ENCODE results near the gene EFHD2.
"Not testable (repeated sequence)": the region's sequence is repeated elsewhere in the genome, so short reads cannot be mapped to it uniquely, and the experiment has no call there.

Gene EFHD2

DNA sequence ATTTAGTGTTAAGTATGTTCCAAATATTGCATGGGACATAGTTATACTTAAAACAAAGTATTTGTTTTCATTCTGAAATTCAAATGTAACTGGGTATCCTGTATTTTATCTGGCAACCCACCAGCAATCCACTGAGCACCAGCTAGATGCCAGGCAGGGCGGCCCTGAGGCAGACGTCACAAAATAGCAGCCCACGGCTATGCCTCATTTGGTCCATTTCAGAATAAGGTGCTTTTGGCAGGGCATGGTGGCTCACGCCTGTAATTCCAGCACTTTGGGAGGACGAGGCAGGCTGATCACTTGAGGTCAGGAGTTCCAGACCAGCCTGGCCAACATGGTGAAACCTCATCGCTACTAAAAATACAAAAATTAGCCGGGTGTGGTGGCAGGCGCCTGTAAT is 19.9 kb upstream of the EFHD2 start:
- FAIRE-seq = not testable (repeated sequence)

DNA sequence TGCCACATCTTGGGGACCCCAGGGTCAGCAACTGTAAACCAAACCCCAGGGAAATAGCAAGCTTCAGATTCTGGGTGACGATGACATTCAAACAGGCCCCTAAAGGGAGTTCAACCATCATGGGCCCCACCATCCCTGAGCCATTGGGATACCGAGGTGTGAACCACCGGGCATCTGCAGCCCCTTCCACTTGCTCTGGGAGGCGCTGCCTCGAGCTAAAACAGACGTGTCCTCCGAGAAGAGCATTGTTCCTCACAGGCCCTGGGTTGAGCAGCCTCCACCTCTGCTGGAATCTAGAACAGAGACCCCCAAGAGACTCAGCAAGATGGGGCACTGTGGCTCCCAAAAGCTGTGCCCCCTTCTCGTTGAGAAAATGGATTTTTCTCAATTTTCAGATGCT is 19.0 kb upstream of the EFHD2 start:
- no peak for FAIRE-seq

DNA sequence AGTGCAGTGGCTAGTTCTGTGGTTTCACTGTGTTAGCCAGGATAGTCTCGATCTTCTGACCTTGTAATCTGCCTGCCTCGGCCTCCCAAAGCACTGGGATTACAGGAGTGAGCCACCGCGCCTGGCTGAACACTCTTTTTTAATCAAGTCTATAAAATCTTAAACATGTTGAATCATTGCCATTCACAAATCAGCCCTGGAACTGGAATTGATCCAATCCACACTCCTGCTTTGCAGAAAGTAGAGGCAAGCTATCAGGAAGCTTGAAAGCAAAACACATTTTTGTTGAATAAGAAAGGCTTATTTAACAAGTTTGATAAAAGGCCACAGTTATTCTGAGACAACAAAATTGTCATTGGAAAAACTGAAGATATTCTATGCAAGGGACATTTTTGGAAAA is 18.3 kb upstream of the EFHD2 start:
- no peak for FAIRE-seq

DNA sequence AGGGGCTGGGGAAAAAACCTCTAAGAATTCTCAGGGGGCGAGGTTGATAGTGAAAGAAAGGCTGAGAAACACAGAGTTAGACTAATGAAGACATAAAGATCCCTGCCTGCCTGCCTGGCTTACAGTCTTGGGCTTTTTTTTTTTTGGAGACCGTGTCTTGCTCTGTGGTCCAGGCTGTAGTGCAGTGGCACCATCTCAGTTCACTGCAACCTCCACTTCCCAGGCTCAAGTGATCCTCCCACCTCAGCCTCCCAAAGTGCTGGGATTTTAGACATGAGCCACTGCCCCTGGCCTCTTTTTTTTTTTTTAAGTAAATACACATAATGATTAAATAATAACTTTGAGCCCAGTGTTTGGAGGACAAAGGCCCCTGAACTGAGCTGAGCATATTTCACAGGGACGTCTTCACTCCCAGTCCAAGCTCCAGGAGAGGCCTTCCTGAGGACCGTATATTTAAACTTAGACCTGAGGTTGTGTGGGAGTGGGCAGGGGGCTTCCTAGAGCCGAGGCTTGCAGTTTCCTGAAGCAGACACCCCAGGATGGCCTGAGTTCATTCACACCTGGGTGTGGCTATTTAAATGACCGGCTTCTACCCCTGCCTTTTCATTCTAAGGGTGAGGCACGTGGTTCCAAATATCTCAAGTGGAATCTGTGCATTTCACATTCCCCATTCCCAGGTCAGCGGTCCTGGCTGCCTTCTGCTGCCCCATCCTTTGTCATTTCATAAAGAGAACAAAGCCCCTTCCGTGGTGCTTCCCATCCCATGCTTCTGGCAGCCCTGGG is 16.0 kb upstream of the EFHD2 start:
- no peak for FAIRE-seq

DNA sequence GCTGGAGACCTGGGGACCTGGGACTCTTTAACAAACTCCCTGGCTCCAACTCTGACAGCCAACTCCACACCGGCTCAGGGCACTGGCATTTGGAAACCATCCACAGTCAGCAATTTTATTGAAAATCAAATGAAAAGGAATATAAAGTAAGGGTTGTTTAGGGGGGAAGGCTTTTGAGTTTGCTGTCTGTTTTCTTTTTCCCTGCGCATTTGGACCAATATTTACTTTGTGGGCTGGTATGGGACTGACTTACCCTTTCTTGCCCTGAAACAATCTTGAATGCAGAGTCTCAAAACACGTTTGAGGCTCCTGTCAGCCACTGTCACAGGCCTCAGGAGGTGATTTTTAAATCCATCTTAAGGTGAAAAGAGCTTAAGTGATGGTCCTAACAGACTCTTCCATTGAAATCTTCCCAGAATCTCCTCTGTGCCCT is 15.4 kb upstream of the EFHD2 start:
- FAIRE-seq = no peak

DNA sequence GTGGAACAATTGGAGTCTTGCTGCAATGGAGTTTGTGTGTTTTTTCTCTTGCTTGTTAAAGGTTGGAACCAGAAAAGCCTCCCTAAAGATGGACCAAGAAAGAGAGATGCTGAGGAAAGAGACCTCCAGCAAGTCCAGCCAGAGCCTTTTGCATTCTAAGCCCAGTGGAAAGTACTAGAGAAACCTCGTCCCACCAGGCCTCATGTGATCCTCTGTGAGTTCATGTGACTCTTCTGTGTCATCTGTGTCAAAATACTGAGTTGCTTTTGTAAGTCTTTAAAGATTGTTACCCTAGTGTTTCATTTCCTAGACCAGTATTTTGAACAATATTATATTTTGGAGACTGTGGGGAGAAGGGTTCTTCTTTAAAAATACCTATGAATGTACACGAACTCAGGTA is 12.5 kb upstream of the EFHD2 start:
- FAIRE-seq = no peak

DNA sequence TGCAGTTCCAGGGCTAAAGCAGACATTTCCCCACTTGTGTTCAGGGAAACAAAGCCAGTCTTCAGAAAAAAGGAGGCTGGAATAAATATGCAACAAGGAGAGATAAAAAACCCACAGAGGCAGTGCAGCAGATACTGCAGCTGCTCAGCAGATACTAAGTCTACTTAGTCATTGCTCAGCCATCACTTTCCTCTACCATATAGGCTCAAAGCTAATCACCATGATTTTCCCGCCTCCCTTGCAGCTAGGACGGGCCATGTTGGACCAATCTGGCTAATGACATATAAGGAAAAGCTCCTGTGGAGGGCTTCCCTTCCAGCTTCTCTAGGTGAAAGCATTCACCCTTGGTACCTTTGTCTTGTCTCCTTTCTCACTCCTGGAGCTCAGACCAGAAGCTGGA is 10.0 kb upstream of the EFHD2 start:
- no peak for FAIRE-seq

DNA sequence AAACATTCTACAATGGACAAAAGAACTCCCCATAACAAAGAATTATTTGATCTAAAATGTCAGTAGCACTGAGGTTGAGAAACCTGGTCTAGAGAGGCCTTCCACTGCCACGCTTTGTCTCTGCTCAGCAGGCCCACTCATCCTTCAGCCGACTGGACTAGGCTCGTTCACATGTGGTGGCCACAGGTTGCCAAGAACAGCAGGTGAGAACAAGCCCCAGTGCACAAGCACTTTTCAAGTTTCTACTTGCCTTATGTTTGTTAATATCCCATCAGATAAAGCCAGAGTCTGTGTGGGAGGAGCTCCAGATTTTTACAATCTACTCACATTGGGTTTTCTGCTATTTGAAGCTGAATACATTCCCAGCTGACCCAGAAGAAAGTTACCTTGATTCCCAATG is 9.1 kb upstream of the EFHD2 start:
- FAIRE-seq = no peak

DNA sequence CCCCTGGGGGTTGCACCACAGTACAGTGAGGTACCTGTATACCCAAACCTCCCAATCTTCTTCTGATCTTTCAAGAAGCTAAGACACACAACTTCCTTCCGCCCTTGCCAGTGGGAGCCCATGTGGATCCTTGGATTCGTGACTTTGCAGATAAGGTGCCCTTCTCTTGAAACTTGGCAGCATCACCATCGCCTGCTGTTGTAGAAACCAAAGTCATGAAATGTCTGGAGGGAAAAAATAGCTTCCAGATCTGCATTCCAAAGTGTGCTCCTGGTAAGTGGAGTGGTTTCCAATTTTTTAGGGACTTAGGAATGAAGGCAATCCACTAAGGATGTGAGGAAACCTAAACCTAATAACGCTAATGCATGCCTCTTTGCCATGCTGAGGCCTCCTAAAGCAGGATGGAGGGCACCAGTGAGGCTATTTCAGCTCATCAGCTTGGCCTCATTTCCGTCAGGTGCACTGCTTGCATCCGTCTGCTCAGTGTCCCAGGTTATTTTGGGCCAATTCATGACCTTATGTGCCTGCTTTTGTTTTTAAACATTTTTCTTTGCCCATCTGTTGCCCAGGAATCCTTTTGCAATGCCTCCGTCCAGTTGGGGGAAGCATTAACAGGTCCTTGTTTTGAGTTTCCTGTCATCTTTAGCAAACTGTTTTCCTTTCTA is 8.2 kb upstream of the EFHD2 start:
- FAIRE-seq = no peak

DNA sequence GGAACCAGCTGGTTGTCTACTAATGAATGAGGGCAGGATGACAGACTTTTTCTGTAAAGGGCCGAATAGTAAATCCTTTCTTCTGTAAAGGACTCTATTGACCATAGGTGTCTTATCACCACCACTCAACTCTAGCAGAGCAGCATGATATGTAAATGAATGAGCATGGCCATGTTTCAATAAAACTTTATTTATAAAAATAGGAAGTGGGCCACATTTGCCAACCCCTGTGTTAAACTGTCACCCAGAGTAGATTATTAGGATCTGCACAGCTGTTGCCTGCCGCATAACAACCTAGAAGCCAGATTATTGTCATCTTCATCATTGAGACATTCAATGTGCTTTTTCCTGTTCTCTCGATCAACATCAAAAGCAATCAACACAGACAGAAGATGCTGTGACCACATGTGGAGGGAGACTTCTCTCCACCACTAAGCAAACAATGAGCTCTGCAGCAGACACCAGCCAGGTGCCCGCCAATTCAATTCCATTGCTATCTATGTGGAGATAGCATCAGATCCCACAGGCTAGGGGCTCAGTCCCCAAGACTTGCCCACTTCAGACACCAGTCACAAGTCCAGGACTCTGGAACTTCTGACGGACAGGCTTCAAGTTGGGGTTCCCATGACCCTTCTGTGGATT is 6.8 kb upstream of the EFHD2 start:
- FAIRE-seq = no peak

DNA sequence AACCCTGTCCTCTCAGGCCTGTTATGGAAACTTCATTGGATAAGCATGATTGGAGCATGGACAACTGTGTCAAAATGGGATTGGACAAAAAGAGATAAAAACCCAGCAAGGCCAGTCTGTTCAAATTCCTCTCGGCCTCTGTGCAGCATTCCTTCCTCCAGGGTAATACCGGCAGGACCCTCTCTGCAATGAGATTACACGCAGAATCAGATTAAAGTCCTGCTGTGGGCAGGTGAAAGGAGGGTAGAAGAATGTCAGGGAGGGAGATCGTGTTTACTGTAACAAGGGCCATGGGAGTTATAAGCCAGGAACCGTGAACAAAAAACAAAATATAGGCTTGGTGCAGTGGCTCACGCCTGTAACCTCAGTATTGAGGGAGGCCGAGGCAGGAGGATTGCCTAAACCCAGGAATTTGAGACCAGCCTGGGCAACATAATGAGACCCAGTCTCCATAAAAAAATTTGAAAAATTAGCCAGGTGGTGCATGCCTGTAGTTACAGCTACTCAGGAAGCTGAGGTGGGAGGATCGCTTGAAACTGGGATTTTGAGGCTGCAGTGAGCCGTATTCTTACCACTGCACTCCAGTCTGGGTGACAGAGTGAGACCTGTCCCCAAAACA is 5.6 kb upstream of the EFHD2 start:
- FAIRE-seq = no peak

DNA sequence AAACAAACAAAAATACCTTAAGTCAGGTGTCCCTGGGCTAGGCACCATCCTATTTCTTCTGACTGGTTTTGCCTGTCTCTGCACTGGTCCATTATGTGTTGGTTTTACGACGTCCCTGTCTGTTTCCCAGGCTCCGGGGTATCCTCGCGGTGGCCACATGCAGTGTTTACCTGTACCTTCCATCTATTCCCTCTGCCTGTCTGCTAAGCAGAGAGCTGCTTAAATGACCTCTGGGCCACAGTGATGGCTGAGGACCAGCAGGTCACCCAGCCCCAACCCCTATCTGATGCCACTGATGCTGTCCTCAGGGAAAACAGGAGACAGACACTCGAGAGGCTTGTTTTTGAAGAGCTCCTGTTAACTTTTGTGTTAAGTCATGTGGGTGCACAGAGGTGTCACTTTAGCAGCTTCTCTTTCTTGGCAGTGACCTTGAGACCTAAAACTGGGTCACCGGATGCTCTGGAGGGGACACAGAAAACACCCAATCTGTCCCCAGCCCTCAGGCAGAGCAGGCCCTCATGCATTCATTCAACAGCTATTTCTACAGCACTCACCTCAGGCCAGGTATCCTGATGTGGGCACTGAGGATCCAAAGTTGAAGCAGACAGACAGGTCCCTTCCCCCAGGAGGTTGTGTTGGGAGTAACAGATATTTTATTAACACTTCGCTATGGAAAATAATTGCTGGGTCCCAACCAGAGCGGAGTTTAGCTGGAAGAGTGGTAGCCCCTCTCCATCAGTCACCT is 4.4 kb upstream of the EFHD2 start:
- no peak for FAIRE-seq

DNA sequence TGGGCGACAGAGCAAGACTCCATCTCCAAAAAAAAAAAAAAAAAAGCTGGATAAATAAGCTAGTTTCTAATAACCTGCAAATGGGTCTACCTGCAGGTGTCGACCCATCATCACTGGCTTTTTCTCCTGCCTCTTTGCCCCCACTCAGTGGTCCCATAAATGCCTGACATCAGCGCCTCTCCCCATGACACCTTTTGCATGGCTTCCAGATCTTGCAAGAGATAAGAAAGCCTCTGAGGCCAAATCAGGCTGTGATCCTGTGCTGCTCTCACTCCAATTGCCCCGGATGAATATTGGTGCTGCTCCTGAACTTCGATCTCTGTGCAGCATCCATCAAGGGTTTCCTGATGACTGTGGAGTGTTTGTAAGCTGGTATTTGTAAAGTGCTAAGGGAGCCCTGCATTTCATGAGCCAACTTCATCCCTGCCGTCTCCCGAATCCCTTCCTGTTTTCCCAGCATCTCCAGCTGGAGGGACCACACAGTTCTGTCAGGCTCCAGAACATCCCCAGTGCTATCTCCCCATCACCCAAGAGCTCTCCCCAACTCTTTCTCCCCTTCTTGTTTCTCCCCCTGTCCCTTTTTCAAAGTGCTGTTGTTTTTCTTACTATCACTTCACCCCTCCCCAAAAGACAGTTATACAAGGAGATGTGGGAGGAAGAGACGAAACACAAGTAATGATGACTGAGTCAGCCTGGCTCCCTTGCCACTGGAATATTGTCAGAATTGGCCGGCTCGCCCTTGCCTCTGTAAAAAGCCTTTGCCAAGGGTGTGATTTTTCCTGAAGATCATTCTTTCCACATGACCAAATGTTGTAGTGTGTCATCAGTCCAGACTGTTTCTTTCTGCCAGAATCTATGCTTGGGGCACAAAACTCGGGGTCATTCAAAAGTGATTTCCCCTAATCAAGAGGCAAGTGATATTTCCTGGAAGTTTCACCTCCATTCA is 2.8 kb upstream of the EFHD2 start:
- FAIRE-seq = no peak

DNA sequence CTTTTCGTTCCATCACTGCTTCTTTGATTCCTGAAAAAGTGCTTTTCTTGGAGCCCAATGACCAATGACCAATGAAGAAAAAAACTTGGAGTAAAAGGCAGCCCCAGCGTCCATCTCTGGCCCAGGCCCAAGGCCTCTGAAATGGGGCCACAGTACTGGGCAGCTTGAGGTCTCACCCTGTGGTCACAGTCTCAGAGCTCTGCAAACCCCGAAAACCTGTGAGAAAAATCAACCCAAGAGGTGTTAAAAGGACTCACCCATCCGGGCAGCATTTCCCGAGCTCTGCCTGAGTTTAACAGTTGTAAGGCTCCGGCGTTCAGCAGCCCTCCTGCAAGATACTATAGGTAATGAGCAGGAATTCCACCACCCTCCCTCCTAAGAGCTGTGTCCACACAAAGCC is 2.1 kb upstream of the EFHD2 start:
- FAIRE-seq = no peak

DNA sequence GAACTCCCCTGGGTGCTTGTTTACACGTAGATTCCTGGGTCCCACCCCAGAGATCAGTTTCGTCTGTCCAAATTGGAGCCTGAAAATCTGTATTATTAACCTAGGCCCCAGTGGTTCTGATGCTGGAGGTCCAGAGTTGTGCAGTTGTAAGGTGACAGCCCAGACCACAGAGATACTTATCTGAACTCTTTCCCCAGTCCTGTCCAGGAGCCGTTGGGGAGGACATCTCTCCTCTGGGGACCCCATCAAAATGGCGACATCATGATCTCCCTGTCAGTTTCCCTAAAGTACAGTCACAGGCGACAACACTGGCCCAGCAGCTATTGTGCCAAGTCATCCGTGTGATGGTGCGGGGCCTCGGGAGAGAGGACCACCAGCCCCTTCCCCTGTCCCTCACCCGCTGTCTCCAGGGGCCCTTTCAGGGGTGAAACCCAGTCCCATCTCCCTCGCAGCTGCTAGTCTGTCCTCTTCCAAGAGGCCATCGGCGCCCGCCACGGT is 749 bp upstream of the EFHD2 start:
- FAIRE-seq = no peak

DNA sequence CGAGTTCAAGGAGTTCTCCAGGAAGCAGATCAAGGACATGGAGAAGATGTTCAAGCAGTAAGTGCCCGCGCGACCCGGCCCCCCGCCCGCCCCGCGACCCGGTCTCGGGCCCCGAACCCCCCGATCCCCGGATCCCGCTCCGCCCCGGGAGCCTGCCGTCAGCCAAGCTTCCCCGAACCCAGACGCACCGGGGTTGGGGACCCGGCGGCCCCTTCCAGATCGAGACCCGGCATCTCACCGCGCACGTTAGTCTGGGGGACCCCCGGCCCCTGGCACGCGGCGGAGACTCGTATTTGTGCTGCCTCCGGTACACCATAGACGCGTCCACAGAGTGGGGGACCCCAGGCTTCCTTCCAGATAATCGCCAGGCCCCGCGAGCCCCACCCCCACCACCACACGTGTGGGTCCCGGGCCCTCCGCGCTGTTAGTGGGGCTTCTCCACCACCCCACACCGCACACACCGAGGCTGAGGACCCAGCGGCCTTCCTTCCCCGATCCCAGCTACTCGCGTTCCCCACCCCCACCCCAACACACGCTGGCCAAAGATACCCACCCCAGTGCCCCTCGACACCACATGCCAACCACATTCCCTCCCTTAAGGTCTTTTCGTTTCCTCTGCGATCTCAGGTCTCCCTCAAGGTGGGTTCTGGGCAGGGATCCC is 665 bp downstream of the EFHD2 start:
- no peak for FAIRE-seq

DNA sequence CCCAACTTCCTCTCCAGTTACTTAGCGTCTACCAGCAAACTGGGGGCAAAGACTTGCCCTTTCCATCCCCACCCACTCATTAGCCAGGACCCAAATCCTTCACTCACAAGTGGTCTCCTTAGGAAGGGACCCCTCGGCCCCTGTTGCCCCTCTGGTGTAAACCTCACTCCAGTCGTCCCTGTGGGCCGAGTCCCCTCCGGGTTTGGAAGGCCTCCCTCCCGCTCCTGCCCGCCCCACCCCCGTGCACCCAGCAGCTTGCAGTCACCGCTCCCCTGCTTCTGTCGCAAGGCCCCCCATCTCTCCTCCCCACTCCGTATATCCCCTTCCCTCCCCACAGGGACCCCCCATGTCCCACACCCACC is 1.2 kb downstream of the EFHD2 start:
- no peak for FAIRE-seq

DNA sequence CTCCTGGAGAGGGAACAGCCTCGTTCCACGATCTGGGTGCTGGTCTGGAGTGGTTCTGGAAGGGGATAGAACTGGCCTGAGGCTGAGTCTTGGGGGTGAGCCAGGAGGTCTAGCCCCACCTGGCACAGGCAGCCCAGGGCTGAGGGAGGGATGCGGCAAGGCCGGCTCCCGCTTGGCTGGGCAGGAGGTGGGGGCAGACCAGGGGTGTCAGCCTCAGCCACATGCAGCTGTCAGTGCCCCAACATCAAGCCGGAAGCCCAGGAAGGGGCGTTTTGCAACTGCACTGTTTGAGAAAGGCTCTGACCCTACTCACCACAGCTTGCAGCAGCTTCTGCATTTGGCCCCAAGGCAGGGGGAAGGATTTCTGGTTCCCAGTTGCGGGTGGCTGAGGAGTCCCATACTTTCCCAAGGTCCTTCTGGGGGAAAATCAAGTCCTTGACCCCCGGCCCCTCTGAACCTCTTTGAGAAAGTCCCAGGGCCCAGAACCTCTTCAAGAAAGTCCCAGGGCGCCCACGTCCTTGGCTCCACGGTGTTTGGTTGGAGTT is 2.0 kb downstream of the EFHD2 start:
- FAIRE-seq = no peak

DNA sequence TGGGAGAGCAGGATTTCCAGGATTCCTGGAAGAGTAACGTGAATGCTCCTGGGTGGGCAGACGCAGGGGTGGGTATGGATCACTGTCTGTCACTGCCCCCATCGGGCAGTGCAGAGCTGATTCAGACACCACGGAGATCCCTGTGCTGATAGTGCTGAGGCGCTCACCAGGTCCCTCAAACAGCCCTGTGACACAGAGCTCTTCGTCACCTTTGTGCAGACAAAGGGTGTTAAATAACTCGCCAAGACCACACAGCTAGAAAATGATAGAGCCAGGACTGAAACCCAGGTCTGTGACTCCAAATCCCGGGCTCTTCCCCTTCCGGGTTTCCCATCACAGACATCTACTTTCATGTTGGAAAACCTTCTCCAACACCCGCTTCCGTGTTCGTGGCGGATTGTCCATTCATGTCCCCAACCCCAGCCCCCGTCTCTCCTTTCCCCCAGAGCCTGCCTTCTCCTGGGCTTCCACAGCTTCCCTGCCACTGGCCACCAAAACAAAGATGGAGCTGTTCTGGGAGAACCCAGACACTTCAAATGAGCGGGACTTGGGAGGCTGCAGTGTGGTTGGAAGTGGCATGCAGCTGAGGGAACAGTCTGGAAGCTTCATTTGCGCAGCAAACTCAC is 2.6 kb downstream of the EFHD2 start:
- FAIRE-seq = no peak

DNA sequence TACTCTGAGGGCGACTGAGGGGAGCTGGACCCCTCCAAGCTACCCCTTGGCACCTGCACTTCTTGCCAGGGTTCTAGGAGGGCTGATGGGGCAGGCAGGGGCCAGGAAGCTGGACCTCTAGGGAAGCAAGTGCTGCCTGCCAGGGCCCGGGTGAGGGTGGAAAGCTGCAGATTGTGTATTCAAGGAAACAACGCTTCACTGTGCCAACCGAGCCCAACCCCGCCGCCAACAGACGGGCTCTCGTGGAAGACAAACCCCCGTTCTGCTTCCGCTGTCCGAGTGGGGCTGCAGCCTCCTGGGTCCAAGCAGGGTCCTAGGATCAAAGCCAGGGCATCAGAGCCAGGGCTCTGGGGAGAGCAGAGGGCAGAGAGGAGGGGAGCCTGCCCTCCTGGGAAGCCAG is 3.2 kb downstream of the EFHD2 start:
- no peak for FAIRE-seq
